GM10847 (cell line): ENCODE data around the gene CHTF8.

Source experiments
- POLR2A ChIP-seq: IDR thresholded peaks from 2 replicates; pipeline ENCODE4 v1.6.1; 2011; ENCODE audit not compliant: insufficient read length; ENCODE audit errors: extremely low read depth

The CHTF8 gene, protein sequence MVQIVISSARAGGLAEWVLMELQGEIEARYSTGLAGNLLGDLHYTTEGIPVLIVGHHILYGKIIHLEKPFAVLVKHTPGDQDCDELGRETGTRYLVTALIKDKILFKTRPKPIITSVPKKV

DNA sequence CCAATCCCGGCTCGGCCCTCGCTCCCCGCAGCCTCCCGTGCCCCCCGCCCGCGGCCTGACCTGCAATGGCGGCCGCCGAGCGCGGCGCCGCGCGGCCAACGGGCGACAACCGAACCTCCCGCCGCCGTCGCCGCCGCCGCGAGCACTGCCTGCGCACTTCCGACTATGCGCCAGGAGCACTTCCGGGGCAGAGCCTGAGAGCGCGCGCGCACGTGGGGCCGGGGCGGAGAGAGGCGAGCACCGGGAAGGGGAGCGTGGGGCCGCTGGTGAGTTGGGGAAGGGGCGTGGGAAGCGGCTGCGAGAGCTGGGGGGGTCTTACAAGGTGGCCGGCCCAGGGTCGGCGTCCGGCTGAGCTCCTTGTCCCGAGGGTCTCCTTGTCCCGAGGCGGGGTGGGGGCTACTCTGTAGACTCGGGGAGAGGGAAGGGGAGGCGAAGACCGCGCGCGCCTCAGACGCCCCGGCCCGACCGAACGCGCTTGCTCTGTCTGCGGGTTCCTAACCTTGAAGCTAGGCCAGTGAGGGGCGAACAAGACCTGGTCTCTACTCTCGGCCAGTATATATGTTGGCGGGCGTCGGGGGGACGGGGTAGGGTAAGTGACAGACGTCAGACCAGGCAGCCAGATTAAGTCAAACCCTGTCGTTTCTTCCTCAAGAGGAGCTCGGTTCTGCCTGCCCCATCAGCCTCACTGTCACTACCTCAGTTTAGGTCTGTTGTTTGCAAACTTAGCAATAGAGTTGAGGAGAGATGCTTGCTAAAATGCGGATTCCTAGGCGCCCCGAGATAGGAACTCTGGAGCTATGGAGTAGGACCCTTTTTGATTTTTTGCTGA, at the start of gene CHTF8, which contains the start of gene UTP4:
CHTF8 (minus strand) TSS at position 165 of the 829 bp plus-strand sequence. CDS start 11,130 bp downstream, outside the sequence.
UTP4 (plus strand) TSS at position 226 of the 829 bp plus-strand sequence. CDS start 811 bp downstream, outside the sequence.
- TF ChIP-seq POLR2A: peak; percentile 94

DNA sequence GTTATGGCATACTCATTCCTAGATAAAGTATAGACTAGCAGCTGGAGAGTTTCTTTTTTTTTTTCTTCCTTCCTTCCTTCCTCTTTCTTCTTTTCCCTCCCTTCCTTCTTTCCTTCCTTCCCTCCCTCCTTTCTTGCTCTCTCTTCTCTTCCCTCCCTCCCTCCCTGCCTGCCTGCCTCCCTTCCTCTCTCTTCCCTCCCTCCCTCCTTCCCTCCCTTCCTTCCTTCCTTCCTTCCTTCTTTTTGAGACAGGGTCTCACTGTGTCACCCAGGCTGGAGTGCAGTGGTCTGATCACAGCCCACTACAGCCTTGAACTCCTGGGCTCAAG, 47.6 kb upstream of the CHTF8 start:
- TF ChIP-seq POLR2A: no peak

DNA sequence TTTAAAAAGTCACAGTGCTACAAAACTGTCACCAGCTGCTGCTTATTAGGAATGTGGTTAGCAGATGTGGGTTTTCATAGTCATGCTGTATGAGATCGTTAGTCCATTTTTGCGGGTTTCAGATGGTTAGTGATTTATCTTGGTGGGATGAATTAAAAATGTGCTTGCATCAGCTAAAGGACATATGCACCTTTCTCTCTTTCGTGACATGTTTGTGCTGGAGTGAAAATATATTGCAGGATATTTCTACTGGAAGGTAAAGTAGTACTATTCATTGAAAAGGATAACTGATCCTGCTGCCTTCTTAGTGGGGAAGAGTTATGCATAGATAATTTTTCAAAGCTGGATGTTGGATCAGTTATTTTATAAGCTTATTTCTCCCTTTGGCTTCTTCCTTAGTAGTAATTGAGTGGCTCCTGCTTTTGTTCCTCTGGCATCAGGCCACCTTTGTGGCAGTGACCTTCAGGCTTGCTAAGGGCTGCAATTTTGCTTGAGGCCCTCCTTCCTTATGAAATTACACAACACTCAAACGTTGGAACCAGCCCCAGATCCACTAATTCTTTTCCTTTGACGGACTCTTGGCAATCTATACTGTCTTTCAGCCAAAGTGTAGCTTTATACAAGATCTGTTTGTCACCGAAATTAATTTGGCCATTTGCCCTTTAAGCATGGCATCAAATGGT, 47.1 kb upstream of the CHTF8 start:
- TF ChIP-seq POLR2A: no peak

DNA sequence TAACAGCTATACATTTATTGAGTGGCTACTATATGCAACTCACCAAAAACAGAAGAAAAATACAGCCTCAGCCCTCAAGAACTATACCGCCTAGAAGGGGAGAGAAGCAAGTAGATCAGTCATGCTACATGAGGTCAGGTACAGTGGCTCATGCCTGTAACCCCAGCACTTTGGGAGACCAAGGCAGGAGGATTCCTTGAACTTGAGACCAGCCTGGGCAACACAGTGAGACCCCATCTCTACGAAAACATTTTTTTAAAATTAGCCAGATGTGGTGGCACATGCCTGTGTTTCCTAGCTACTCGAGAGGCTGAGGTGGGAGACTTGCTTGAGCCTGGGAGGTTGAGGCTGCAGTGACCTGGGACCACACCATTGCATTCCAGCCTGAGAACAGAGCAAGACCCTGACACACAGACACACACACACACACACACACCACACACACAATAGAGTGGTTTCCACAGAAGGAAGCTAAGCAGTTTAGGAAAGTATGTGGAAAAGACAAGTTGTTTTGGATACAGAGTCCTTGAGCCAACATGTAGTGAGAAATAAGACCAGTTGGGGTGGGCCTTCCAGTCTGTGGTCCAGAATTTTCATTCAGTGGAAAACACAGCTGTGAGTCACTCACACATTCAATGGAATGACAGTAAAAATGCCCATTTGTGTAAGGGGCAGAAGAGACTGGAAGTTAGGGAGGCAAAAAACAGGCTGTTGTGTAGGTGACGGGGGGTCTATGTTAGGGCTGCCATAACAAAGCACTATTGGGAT, 43.8 kb upstream of the CHTF8 start:
- TF ChIP-seq POLR2A: no peak

DNA sequence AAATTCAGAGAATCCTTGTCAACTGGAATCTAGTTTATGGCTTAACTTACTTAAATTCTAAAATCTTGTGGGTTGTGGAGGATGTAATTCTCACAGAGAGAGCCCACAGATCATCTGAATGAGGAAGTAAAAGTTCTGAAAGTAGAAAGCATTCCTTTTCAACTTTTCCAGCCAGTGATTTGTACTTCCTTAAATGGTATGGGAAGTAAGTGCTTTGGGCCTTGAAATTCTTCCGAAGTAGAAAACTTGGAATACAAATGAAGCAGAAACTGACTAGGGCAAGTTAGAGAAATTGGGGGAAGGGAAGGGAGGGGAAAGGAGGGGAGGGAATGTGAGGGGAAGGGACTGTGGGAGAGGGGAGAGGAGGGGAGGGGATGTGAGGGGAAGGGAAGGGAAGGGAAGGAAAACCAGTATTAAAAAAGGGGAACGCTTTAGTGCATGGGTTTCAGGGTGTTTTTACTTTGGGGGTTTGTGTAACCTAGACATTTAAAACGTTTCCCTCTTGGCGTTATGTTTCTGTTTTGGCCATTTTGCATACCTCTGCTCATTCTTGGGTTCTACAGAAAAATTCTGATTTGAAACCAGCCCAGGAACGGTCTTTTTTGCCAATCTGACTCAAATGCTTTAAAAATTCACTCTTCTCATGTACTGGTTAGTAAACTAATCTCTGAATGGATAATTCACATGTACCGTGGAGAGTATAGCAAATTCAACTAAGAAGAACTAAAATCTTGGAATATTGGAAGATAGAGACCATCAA, 39.1 kb upstream of the CHTF8 start:
- TF ChIP-seq POLR2A: no peak

DNA sequence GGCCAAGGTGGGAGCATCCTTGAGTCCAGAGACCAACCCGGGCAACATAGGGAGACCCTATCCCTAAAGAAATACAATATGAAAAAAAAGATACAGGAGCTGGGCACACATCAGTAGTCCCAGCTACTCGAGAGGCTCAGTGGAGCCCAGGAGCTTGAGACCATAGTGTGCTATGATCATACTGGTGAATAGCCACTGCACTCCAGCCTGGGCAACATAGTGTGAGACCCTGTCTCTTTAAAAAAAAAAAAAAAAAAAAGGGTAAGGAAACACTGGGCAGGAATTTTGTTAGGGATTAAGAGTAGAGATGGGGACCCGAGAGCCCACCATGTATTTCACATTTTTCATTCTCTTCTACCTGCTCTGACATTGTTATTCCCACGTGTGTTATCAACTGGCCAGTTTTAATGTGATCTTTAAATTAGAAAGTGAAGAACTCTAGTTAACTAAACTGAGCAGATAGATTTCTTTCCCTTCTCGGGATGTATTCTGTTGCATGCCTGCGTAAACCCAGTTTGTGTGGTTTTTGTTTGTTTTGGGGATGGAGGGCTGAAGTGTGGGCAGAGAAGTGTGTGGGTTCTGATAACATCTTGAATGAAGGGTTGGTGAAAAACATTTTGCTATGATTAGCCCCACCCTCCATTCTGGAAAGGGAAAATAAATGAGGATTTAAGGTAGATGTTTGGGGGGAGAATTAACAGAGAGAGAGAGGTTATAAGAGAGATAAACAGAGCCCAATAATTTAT, 37.4 kb upstream of the CHTF8 start:
- TF ChIP-seq POLR2A: no peak

DNA sequence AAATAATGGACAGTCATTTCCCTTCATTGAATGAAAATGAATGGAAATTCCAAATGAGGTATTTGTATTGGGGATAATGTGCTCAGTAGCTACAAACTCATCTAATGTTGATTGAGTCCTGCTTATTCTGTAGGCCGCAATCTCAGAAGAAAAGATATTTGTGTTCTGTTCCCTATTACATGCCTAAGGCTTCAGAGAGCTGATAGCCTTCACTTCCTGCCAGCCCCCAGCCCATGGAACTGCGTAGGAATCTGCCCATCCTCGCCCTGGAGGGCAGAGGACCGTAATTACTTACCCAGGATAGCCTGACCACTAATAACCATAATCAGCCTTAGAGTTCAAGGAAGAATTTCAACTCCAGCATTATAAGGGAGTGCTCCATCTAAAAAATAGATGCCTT, 36.7 kb upstream of the CHTF8 start:
- no peak for TF ChIP-seq POLR2A

DNA sequence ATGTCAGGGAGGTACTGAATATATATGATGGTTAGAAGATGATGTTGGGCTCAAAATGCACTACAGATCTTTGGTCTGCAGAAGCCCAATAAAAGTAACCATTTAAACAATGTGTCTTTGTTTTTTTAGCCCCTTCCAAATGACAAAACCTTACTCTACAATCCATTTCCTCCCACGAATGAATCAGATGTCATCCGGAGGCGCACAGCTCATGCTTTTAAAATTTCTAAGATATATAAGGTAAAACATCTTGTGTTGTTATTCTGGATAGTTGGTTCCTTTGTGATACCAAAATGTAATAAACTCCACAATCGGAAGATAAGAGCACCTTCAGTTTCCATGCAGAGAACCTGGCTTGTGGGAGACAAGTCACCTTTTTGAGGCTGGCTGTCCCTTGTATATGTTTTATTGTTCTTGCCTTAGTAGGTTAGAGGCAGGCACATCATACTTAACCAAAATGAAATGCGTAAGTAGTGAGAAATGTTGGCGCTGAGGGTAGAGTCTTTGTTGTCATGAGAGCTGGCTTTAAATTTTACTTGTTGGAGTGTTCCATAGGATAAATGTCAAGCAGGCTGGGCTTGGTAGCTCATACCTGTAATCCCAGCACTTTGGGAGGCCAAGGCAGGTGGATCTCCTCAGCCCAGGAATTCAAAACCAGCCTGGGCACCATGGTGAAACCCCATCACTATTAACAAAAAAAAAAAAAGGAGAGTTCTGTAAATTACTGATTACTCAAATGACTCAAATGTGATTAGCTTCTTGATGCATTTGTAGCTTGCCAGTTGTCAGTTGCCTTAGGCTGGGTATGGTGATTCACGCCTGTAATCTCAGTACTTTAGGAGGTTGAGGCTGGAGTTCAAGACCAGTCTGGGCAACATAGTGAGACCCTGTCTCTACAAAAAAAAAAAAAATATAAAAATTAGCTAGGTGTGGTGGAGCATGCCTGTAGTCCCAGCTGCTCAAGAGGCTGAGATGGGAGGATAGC, 34.9 kb upstream of the CHTF8 start:
- no peak for TF ChIP-seq POLR2A

DNA sequence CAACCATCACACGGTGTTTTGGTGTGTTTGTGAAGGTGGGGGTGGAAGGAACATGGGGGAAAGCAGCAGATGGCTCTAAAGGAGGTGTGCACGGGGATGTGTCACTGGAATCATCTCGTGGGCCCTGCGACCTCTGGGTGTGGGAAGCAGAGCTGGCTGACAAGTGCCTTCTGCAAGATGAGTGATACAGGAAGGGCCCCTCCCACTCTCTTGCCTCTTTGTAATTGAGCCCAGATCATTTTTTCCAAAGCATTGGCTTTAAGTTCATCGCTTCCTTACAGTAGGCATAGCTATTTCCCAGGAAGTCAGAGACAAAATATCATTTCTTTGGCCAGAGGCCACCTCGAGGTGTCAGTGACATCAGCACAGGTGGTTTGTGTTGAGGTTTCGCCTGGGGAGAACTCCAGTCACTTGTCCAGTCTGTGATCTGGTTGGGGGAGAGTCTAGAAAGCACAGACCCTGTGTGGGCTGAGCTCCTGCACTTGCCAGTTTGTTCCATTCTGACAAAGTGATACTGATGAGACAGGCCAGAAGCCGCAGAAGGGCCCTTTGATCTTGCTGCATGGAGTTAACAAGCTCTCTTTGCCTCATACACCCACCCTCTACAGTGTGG, 33.9 kb upstream of the CHTF8 start:
- TF ChIP-seq POLR2A: no peak

DNA sequence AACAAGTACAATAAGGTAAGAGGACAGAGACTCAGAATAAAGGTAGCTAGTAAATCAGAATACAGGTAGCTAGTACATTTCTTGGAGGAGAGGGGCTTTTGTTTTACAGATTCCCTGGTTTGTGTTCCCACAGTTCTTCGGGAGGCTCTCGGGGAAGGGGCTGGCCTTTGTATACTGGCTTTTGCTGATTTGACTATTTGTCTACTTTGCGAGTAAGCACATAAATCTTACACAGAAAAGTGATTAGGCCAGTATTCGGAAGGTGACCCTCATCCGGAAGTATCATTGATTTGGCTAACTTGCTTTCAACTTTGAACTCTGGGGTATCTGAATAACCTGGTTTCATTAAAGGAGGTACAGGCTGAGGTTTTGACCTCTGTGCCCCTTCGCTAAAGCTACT, 33.2 kb upstream of the CHTF8 start:
- no peak for TF ChIP-seq POLR2A

DNA sequence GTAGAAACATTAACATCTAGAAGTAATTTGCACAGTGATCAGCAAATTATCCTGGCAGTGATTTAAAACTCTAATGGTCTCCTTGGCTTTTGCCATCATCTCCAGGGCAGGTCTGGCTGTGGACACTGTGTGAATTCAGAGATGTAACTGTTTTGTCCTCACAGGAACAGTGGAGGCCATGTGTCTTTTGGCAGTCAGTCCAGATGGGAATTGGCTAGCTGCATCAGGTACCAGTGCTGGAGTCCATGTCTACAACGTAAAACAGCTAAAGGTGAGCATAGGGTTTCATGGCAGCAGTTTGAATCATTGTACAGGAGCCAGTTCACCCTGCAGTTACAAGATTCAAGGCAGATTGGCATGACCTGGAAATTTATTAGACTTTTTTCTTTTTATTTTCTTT, 27.8 kb upstream of the CHTF8 start:
- no peak for TF ChIP-seq POLR2A

DNA sequence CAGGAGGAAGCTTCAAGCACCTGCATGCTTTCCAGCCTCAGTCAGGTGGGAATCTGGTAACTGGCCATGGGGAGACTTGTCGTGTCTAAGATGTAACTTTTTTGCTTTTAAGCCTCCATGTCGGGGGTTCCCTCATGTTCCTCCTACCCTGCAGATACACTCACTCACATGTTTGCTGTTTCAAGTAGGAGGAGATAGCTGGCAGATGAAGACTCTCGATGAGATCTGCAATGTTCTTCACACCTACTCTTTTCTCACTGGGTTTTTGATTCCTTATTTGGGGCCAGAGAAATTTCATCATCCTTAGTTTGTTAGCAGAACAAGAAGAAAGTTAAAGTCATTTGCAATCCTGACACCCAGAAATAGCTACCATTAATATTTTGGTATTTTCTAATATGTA, 24.8 kb upstream of the CHTF8 start:
- no peak for TF ChIP-seq POLR2A
